Stimulated activated CD4-positive, alpha-beta T cell treated with anti-CD3 and anti-CD28 coated beads, Interleukin-2, amount 100 ng/mL, for 24 hours (primary cell): Measurements from ENCODE around the gene ZNF143.
"Not testable (repeated sequence)": the region's sequence is repeated elsewhere in the genome, so short reads cannot be mapped to it uniquely, and the experiment has no call there.

Experiments
- DNase-seq, 2 donors: peaks; one replicate each; pipeline ENCODE4 v3.0.0-alpha.2; 2020

ZNF143 gene

GRCh38 chr11:9460322-9461062, at the start of gene ZNF143:
Gene ZNF143 (plus strand): TSS chr11:9461012. CDS start chr11:9471309, 10,297 bp downstream.
- peak; percentile 100 for DNase-seq

DNA sequence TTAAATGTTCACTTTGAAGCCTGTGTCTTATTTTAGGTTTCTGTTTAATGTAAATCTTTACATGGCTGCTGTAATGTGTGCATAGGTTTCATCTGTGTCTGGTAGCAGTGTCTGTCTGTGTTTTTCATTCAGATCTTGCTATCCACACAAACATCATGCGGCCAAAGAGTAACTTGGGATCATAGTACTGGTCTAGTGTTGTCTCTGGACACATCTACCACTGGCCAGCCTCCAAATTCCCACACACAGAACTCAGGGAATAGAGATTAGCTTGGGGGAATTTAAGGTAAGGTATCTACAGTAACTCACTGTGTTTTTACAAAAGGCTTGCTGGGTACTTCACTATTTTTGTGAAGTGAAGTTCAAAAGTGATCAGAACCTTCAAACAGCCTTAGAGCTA, 32.1 kb upstream of the ZNF143 start:
- no peak for DNase-seq

GRCh38 chr11:9438611-9439010, 22.2 kb upstream of the ZNF143 start:
- DNase-seq = no peak

- no peak for DNase-seq
These were observed 14.6 kb upstream of the ZNF143 start for GRCh38 chr11:9446230-9446629.

- no peak for DNase-seq
These were observed 12.0 kb upstream of the ZNF143 start for GRCh38 chr11:9448576-9449352.

DNA sequence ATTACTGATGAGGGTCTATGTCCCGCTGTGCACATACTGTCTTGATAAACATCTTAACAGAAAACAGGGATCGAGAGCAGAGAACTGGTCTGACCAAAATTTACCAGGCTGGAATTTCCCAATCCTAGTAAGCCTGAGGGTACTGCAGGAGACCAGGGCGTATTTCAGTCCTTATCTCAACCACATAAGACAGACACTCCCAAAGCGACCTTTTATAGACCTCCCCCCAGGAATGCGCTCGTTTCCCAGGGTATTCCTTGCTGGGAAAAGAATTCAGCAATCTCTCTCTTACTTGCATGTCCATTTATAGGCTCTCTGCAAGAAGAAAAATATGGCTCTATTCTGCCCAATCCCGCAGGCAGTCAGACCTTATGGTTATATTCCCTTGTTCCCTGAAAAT, 8.8 kb upstream of the ZNF143 start:
- DNase-seq = not testable (repeated sequence)

DNA sequence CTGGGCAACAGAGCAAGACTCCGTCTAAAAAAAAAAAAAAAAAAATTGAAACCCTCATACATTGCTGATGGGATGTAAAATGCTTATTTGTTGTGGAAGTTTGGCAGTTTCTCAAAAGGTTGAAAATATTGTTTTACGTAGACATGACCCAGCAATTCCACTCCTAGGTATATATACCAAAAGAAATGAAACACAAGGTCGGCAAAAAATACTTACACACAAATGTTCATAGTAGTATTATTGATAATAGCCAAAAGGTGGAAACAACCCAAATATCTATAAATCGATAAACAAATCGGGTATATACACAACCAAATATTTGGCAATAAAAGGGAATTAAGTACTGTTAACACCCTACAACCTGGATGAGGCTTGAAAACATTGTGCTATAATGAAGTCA, 5.1 kb upstream of the ZNF143 start:
- DNase-seq = no peak

- DNase-seq = peak; percentile 38 to 61
These were observed 1.0 kb upstream of the ZNF143 start for GRCh38 chr11:9459667-9460321.

GRCh38 chr11:9461063-9461759, 399 bp downstream of the ZNF143 start:
- peak; percentile 76 to 80 for DNase-seq

DNA sequence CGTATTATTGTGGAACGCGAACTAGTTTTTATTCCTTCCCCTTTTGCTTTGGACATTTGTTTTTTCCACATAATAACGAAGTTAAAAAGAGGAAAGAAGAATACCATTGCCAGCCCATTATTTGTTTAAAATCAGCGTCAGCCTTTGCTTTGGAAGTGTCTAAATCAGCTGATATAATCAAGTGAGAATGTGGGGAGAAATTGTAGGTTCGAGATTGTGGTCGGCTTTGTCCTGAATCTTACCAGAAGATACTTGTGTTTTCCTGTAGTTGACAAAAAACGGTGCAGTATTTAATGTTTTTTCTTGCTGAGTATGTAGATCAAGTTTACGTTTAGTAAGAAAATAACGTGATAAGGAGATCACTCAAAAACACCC, 935 bp downstream of the ZNF143 start:
- DNase-seq = no peak

GRCh38 chr11:9462172-9462799, 1.5 kb downstream of the ZNF143 start:
- DNase-seq = no peak

- DNase-seq = no peak
These were observed 2.2 kb downstream of the ZNF143 start for GRCh38 chr11:9462806-9463537.

GRCh38 chr11:9470765-9471164, 10.0 kb downstream of the ZNF143 start:
- no peak for DNase-seq

- DNase-seq = no peak
These were observed 12.6 kb downstream of the ZNF143 start for GRCh38 chr11:9473408-9473807.

GRCh38 chr11:9479899-9480298, 19.1 kb downstream of the ZNF143 start:
- no peak for DNase-seq

DNA sequence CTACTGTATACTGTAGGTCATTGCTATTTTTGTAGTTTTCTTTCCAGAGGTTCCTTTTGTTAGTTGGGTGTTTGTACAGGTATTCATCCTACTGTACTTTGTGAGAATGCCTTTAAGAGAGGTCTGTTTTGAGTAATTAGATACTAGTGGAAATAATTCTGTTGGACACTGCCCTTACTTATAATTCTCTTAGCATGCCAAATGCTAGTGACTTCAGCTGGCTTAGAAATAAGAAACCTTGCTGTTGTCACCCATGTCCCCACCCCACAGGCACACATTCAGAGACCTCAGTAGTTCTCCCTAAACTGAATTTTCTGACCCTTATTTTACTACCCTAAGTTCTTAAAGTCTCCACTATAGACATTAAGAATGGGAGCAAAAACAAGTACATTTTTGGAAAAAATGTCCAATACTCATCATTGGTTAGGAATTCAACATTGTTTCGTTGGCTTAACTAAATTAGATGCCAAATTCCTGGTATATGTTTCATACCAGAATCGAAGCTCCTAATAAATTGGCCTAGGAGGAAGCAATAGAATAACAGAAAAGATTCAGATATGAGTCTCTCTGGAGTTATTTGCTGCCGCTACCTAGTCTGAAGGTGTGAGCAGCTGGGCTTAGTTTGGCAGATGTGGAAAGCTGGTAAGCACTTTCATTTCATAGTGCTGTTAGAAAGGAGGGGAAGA, 28.4 kb downstream of the ZNF143 start:
- DNase-seq = no peak

DNA sequence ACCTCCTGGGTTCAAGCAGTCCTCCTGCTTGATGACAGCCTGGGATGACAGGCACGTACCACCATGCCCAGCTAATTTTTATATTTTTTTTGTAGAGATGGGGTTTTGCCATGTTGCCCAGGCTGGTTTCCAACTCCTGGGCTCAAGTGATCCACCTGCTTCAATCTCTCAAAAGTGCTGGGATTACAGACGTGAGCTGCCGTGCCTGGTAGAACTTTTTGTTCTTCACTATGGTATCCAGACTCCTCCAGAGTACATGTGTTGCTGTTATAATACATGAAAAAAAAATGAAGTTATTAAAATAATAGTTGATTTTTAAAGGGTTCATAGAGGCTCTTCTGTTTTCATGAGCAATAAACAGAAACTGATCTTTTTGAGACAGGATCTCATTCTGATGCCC, 29.6 kb downstream of the ZNF143 start:
- no peak for DNase-seq

GRCh38 chr11:9493492-9493891, 32.7 kb downstream of the ZNF143 start:
- no peak for DNase-seq

- DNase-seq = no peak
These were observed 33.5 kb downstream of the ZNF143 start for GRCh38 chr11:9494316-9494715.

GRCh38 chr11:9495803-9496514, 35.1 kb downstream of the ZNF143 start:
- DNase-seq = no peak
